Caco-2 (cell line): ENCODE data around the gene HIPK2. TPM values are rescaled to one million over a fixed set of nuclear protein-coding genes. Genes with fewer than 3 reads are reported as not detected.

Experiments used
- BruUV-seq: library from RNA; stranded (reverse); fragments of 400-500 nt; replicated peaks from 2 replicates; lab custom pipeline; 2021; lab: Mats Ljungman, UMichigan
- CTCF ChIA-PET: fragments of 300-600 bp; sonication (Branson Sonifier 250); formaldehyde crosslinking; loops from one replicate; lab custom pipeline; 2022; ENCODE audit warnings: antibody characterized with exemption; lab: Charles Lee
- POLR2A ChIA-PET: fragments of 300-600 bp; sonication (Branson Sonifier 250); formaldehyde crosslinking; loops from one replicate; lab custom pipeline; 2022; ENCODE audit warnings: antibody characterized with exemption; lab: Charles Lee
- DNase-seq, 2 experiments: peaks; one replicate each; pipeline versions ENCODE4 v3.0.0 to v3.0.0-alpha.2; 2020 to 2022
- H3K27me3 ChIP-seq: replicated peaks from 2 replicates; pipeline ENCODE4 v1.6.0; 2011; ENCODE audit warnings: low read length; ENCODE audit not compliant: control insufficient read depth, insufficient read depth
- H3K36me3 ChIP-seq: 2 replicates; pipeline ENCODE4 v1.5.1; 2011; ENCODE audit warnings: low read length; ENCODE audit not compliant: control insufficient read depth, insufficient read depth
- H3K4me1 ChIP-seq: fragments of 250-450 bp; sonication (Bioruptor Pico); 2 replicates; pipeline ENCODE4 v1.5.1; 2020; ENCODE audit warnings: mild to moderate bottlenecking
- H3K4me3 ChIP-seq: 2 replicates; pipeline ENCODE4 v1.5.1; 2011; ENCODE audit warnings: low read depth, mild to moderate bottlenecking, control low read depth, low read length
- H3K9me3 ChIP-seq: fragments of 250-450 bp; sonication (Bioruptor Pico); 2 replicates; pipeline ENCODE4 v1.5.1; 2020; ENCODE audit warnings: mild to moderate bottlenecking, moderate library complexity
- H3K27ac Mint-ChIP-seq: one replicate; pipeline ENCODE4 v1.8.0; 2022; ENCODE audit warnings: mixed read lengths; ENCODE audit not compliant: unreplicated experiment
- H3K27me3 Mint-ChIP-seq: one replicate; pipeline ENCODE4 v1.8.0; 2022; ENCODE audit warnings: mixed read lengths; ENCODE audit not compliant: insufficient read depth, unreplicated experiment
- H3K36me3 Mint-ChIP-seq: one replicate; pipeline ENCODE4 v1.8.0; 2022; ENCODE audit warnings: mild to moderate bottlenecking, mixed read lengths; ENCODE audit not compliant: insufficient read depth, unreplicated experiment
- H3K4me1 Mint-ChIP-seq: one replicate; pipeline ENCODE4 v1.8.0; 2022; ENCODE audit warnings: low read depth, mixed read lengths; ENCODE audit not compliant: unreplicated experiment
- H3K4me3 Mint-ChIP-seq: one replicate; pipeline ENCODE4 v1.8.0; 2022; ENCODE audit warnings: mild to moderate bottlenecking, moderate library complexity, mixed read lengths; ENCODE audit not compliant: unreplicated experiment
- H3K9me3 Mint-ChIP-seq: one replicate; pipeline ENCODE4 v1.8.0; 2022; ENCODE audit warnings: mixed read lengths; ENCODE audit not compliant: unreplicated experiment
- intact Hi-C: fragments of 100-400 bp; cut with micrococcal nuclease; formaldehyde crosslinking; loops from one replicate; pipeline ENCODE4 v1.10.0; 2022; ENCODE audit not compliant: unreplicated experiment
- total RNA-seq: library from RNA; stranded (reverse); gene quantifications from 2 replicates; pipeline ENCODE4 v1.2.3, GENCODE V29; 2022
- TF ChIP-seq, protein P1 (sequence below), 2 experiments: fragments of 200-600 bp in 1 of 2; IDR thresholded peaks; 1 replicate in 1 of 2; 2 replicates in 1 of 2; pipeline versions ENCODE4 v1.5.1 to v1.8.0; 2011 to 2022; ENCODE audit warnings: antibody characterized with exemption in 1 of 2, control low read depth in 1 of 2, inconsistent platforms in 1 of 2, low read depth in 1 of 2, low read length in 1 of 2, mild to moderate bottlenecking in 1 of 2, moderate library complexity in 1 of 2; ENCODE audit not compliant: insufficient read depth in 1 of 2, severe bottlenecking in 1 of 2, unreplicated experiment in 1 of 2

Gene HIPK2
- total RNA-seq, 1 experiment from 2014 or later: 42.8 TPM

DNA sequence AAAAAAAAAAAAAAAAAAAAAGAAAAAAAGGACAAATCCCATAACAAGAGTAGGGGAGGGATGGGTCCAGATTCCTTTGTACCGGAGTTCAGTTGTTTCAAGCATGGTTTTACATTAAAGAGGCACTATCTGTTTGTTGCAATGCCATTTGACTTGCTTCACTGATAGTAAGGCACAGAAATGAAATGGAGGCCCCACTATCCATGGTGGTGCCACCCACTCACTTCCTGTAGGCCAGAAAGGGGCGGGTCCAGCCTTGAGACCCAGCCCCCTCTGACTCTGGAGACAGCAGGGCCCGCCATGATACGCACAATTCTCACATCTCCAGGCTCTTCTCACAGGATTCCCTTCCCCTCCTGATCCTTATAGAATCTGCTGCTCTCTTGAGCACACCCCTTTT, 154.3 kb downstream of the HIPK2 start:
- H3K36me3 Mint-ChIP-seq: peaks cover 7% of the 10 kb centered on the region
- ChIA-PET CTCF (no interaction called here), POLR2A (no interaction called here)
- H3K9me3 Mint-ChIP-seq: no peaks in the 10 kb centered on the region
- H3K27ac Mint-ChIP-seq: no peak overlapping the region
- Histone ChIP-seq H3K9me3 (no peaks in the 10 kb centered on the region), H3K4me3 (no peak overlapping the region), H3K27me3 (no peaks in the 10 kb centered on the region), H3K36me3 (peaks cover 2% of the 10 kb centered on the region; the same call in 1 of the 2 replicates), H3K4me1 (no peaks in the 10 kb centered on the region)
- H3K4me3 Mint-ChIP-seq: no peak overlapping the region
- intact Hi-C loops: no loop called here
- H3K4me1 Mint-ChIP-seq: no peaks in the 10 kb centered on the region
- H3K27me3 Mint-ChIP-seq: no peaks in the 10 kb centered on the region
- TF ChIP-seq, protein P1, sequence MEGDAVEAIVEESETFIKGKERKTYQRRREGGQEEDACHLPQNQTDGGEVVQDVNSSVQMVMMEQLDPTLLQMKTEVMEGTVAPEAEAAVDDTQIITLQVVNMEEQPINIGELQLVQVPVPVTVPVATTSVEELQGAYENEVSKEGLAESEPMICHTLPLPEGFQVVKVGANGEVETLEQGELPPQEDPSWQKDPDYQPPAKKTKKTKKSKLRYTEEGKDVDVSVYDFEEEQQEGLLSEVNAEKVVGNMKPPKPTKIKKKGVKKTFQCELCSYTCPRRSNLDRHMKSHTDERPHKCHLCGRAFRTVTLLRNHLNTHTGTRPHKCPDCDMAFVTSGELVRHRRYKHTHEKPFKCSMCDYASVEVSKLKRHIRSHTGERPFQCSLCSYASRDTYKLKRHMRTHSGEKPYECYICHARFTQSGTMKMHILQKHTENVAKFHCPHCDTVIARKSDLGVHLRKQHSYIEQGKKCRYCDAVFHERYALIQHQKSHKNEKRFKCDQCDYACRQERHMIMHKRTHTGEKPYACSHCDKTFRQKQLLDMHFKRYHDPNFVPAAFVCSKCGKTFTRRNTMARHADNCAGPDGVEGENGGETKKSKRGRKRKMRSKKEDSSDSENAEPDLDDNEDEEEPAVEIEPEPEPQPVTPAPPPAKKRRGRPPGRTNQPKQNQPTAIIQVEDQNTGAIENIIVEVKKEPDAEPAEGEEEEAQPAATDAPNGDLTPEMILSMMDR (IDR thresholded peaks at IDR 0.05; ENCODE audit: insufficient read depth in 1 of 2, low read depth in 1 of 2, low read length in 1 of 2, severe bottlenecking in 1 of 2, unreplicated experiment in 1 of 2): no peak
- no peak for DNase-seq
- BruUV-seq: no TSS peak

DNA sequence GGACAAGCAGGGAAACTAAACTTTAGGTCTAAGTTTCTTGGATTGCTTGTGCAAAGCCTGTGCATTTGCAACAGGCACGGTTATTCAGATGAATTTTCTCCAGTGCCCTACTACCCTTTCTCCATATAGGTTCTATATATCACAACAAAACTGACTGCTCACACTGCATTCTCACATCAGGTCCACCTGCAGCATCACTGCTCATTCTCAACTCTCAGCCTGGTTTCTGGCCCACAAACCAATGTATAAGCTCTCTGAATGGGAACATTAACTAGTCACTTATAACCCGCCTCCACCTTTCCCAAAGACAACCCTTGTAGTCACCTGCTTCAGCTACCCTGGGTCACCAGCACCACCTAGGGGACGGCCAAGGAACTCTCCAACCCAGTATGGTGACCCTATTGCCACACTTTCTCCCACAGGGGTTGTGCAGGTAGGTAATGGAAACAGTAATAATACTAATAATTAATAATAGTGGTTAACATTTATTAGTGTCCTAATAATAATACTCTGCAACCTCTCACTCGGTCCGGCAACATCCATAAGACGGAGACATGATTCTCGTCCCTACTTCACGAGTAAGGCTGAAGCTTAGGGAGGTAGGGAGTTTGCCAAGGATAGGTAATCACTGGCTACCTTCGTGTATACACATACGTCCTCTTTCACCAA, 157.0 kb downstream of the HIPK2 start:
- Mint-ChIP-seq H3K27ac (no peak overlapping the region), H3K27me3 (no peaks in the 10 kb centered on the region), H3K9me3 (no peaks in the 10 kb centered on the region), H3K36me3 (peaks cover 7% of the 10 kb centered on the region), H3K4me1 (peaks cover 4% of the 10 kb centered on the region), H3K4me3 (no peak overlapping the region)
- BruUV-seq: no TSS peak
- Histone ChIP-seq H3K4me3 (no peak overlapping the region), H3K36me3 (0 out of 2 replicates have a peak, but pooled peaks cover 2% of the 10 kb centered on the region), H3K27me3 (no peaks in the 10 kb centered on the region), H3K4me1 (no peaks in the 10 kb centered on the region), H3K9me3 (no peaks in the 10 kb centered on the region)
- ChIA-PET CTCF (interaction anchor here (0.6 to 1.8 kb wide), 7 partner anchors 19 to 943 kb away, joined by 3 to 8 read pairs (median 6); no protein-coding TSS in a partner anchor), POLR2A (no interaction called here)
- peak; percentile 61 to 82 for DNase-seq
- TF ChIP-seq, protein P1 (IDR thresholded peaks at IDR 0.05; ENCODE audit: insufficient read depth in 1 of 2, low read depth in 1 of 2, low read length in 1 of 2, severe bottlenecking in 1 of 2, unreplicated experiment in 1 of 2): peak; percentile 80 to 86
- intact Hi-C loops: loop anchor here (1.0 kb wide), 1 partner anchor 121 kb away; no protein-coding TSS in a partner anchor

DNA sequence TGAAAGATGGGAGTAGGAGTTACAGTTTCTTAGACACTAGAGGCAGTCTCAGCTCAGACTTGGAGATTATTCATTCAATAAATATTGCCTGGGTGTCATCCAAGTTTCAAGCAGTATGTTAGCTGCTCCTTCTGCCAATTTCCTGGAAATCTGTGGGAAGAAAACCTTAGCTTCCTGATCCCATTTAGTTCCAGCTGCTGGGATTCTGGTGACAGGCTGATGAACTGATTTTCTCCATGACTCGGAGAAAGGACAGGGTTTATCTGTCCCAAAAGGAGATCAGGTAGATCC, 158.5 kb downstream of the HIPK2 start:
- intact Hi-C loops: loop anchor here (1.0 kb wide), 2 partner anchors 208 to 383 kb away; no protein-coding TSS in a partner anchor
- Histone ChIP-seq H3K36me3 (no peaks in the 10 kb centered on the region), H3K27me3 (no peaks in the 10 kb centered on the region), H3K4me3 (no peak overlapping the region), H3K9me3 (no peaks in the 10 kb centered on the region), H3K4me1 (no peaks in the 10 kb centered on the region)
- no peak for DNase-seq
- ChIA-PET POLR2A (no interaction called here), CTCF (interaction anchor here (0.7 to 2.9 kb wide), 18 partner anchors 9 to 386 kb away, joined by 3 to 17 read pairs (median 5); partner anchors contain the start of gene KLRG2)
- H3K27me3 Mint-ChIP-seq: no peaks in the 10 kb centered on the region
- no peaks in the 10 kb centered on the region for H3K9me3 Mint-ChIP-seq
- H3K4me1 Mint-ChIP-seq: peaks cover 6% of the 10 kb centered on the region
- no TSS peak for BruUV-seq
- TF ChIP-seq, protein P1 (IDR thresholded peaks at IDR 0.05; ENCODE audit: insufficient read depth in 1 of 2, low read depth in 1 of 2, low read length in 1 of 2, severe bottlenecking in 1 of 2, unreplicated experiment in 1 of 2): no peak
- peaks cover under 1% of the 10 kb centered on the region for H3K36me3 Mint-ChIP-seq
- H3K27ac Mint-ChIP-seq: no peak overlapping the region
- H3K4me3 Mint-ChIP-seq: no peak overlapping the region
